DMS 273 (cell line): ENCODE data around the gene ZPBP2.
"Not testable (repeated sequence)": the region's sequence is repeated elsewhere in the genome, so short reads cannot be mapped to it uniquely, and the experiment has no call there.

Source experiments
- DNase-seq: peaks from one replicate; lab custom pipeline; 2025; ENCODE audit not compliant: unreplicated experiment; lab: John Stamatoyannopoulos, UW

Gene ZPBP2

DNA sequence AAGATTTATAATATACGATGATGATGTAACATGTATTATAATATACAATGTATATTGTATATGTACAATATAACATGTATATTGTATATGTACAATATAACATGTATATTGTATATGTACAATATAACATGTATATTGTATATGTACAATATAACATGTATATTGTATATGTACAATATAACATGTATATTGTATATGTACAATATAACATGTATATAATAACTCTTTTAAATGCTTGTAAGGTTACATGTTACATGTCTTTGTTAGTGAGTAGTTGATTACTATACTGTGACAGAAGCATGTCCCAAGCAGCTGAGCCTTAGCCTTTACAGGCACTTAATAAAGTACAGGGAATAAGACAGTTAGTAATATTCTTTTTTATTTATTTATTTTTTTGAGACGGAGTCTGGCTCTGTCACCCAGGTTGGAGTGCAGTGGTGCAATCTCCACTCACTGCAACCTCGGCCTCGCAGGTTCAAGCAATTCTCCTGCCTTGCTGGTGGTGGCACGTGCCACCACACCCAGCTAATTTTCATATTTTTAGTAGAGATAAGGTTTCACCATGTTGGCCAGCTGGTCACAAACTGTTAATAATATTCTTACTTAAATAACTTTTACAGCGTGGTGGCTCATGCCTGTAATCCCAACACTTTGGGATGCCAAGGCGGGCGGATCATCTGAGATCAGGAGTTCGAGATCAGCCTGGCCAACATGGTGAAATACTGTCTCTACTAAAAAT, 11.9 kb upstream of the ZPBP2 start:
- not testable (repeated sequence) for DNase-seq

GRCh38 chr17:39861235-39861634, 6.8 kb upstream of the ZPBP2 start:
- no peak for DNase-seq

DNA sequence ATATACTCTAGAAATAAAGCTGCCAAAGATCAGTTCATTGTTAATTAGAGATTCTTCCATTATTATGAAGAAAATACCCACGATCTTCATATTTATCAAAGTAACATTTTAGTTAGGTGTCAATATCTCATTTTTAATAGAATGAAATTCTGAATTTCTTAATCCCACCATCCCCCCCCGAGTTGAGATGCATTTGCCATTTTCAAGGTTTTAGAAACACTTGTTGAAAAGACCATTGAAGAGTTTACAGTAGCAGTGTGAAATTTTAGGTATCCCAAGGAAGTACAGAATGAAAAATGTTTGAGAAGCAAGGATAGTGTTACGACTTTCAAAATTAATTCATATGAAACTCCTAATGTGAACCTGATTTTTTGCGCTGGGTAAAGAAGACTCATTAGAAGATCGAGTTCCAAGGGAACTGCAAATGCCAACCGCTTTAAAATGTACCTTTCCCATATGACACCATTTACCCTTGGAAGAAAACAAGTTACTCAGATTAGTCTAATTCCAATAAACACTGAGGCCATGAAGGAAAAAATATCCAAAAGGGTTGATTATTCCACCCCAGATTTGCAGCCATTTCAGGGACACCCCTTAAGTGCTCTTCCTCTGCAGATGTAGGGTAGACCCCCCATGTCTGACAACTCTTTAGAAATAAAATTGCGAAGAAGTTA, 4.6 kb upstream of the ZPBP2 start:
- DNase-seq = no peak

- peak; percentile 93 for DNase-seq
Measured at GRCh38 chr17:39863918-39864746, 3.9 kb upstream of the ZPBP2 start, which contains the start of gene IKZF3. Gene IKZF3, minus strand, starts transcription at chr17:39864312. Its CDS starts 186 bp downstream, at chr17:39864126.

- no peak for DNase-seq
Measured at GRCh38 chr17:39866013-39866730, 1.8 kb upstream of the ZPBP2 start.

GRCh38 chr17:39867084-39867879, 720 bp upstream of the ZPBP2 start:
- DNase-seq = no peak

GRCh38 chr17:39868554-39868942, 546 bp downstream of the ZPBP2 start:
- DNase-seq = no peak

DNA sequence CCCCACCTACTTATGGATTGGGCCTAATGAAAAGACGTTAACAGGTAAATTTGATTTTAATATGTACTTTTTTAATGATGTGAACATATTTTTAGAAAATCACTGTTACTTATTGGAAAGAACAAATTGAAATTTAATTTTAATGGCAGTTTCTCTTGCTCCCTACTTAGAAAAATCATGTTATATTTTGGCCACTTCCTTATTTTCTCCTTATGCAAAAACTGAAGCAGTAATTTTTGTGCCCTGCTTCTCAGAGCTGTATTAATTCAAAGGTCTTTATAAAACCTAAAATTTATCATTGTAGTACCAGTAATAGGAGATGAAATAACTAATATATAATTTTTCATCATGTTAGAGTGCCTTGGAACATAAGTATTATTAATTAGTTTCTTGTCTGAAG, 2.8 kb downstream of the ZPBP2 start:
- no peak for DNase-seq

- DNase-seq = no peak
Measured at GRCh38 chr17:39871801-39872200, 3.8 kb downstream of the ZPBP2 start.

DNA sequence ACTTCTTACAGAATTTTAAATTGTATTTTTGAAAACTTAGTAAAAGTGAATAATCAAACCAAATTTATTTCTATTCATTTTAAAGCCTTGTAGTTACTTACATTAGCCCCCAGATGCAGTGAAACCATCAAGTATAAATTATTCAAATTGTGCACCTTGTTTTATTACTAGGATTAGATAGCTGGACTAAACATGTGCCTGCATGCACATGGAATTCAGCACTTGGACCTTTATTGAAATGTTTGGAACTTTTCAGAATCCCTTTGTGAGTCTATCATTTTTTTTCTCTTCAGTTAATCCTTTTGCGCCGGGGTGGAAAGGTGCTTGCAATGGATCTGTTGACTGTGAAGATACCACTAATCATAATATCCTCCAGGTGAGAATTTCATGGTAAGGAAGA, 4.7 kb downstream of the ZPBP2 start:
- peak; percentile 75 for DNase-seq

DNA sequence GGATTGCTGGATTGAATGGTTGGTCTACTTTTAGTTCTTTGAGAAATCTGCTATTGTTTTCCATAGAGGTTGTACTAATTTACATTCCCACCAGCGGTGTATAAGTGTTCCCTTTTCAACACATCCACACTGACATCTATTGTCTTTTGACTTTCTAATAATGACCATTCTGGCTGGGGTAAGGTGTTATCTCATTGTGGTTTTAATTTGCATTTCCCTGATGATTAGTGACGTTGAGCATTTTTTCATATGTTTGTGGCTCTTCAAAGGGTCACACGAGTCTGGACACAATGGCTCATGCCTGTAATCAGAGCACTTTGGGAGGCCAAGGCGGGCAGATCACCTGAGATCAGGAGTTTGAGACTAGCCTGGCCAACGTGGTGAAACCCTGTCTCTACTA, 18.1 kb downstream of the ZPBP2 start:
- not testable (repeated sequence) for DNase-seq

- no peak for DNase-seq
Measured at GRCh38 chr17:39887078-39887477, 19.1 kb downstream of the ZPBP2 start.

DNA sequence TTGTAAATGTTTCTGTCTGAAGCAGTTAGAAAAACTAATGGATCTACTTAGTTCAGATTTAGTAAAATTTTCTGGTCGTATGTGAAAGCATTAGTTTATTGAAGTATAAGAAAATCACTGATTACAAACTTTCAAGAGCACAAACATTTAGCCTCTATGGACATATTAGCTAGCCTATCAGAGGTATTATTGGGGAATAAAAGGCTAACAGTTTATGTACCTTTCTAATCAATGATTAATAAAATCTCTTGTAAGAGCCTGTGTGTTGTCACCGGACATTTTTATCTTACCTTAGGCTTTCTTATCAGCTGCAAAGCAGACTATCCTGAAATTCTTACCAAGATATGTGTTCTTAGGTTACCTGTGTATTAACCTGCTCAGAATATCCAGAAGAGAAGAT, 21.2 kb downstream of the ZPBP2 start:
- DNase-seq = no peak

- no peak for DNase-seq
Measured at GRCh38 chr17:39894681-39895376, 26.8 kb downstream of the ZPBP2 start.

- DNase-seq = no peak
Measured at GRCh38 chr17:39898088-39898487, 30.1 kb downstream of the ZPBP2 start.

GRCh38 chr17:39899215-39899614, 31.2 kb downstream of the ZPBP2 start:
- DNase-seq = no peak

- not testable (repeated sequence) for DNase-seq
Measured at GRCh38 chr17:39902027-39902426, 34.0 kb downstream of the ZPBP2 start.

- no peak for DNase-seq
Measured at GRCh38 chr17:39903158-39903884, 35.3 kb downstream of the ZPBP2 start.

GRCh38 chr17:39904990-39905288, 36.9 kb downstream of the ZPBP2 start:
- DNase-seq = no peak
